Small intestine (tissue), 7 donors: Measurements from ENCODE around the gene VSIG10. TPM values are rescaled to one million over a fixed set of nuclear protein-coding genes. Genes with fewer than 3 reads are reported as not detected.

Experiments
- DNase-seq, 2 donors: peaks; one replicate each; pipeline versions ENCODE4 v3.0.0 to v3.0.0-alpha.2; 2013
- FAIRE-seq: peaks from 2 replicates; lab custom pipeline; 2012; peaks lifted over from hg19 to GRCh38; lab: Jason Lieb, UNC
- H3K27ac ChIP-seq, 3 donors: one replicate each; pipeline ENCODE4 v1.5.1; 2013; ENCODE audit warnings: low read length in 2 of 3, mild to moderate bottlenecking in 2 of 3, control low read depth in 1 of 3, inconsistent platforms in 1 of 3, low read depth in 1 of 3, moderate library complexity in 1 of 3
- H3K27me3 ChIP-seq, 3 donors: one replicate each; pipeline ENCODE4 v1.6.1; 2013; ENCODE audit warnings: low read length in 3 of 3, inconsistent platforms in 1 of 3; ENCODE audit not compliant: control insufficient read depth in 3 of 3, insufficient read depth in 3 of 3
- H3K36me3 ChIP-seq, 3 donors: one replicate each; pipeline ENCODE4 v1.6.1; 2013; ENCODE audit warnings: low read length in 3 of 3, inconsistent platforms in 1 of 3, low read depth in 1 of 3, mild to moderate bottlenecking in 1 of 3, moderate library complexity in 1 of 3; ENCODE audit not compliant: control insufficient read depth in 3 of 3, insufficient read depth in 2 of 3
- H3K4me1 ChIP-seq, 3 donors: one replicate each; pipeline ENCODE4 v1.6.1; 2013; ENCODE audit warnings: low read length in 2 of 3, inconsistent platforms in 1 of 3, low read depth in 1 of 3, mild to moderate bottlenecking in 1 of 3, moderate library complexity in 1 of 3; ENCODE audit not compliant: control insufficient read depth in 3 of 3, insufficient read depth in 2 of 3
- H3K4me3 ChIP-seq, 3 donors: one replicate each; pipeline ENCODE4 v1.5.1; 2013; ENCODE audit warnings: low read length in 3 of 3, control low read depth in 1 of 3, inconsistent platforms in 1 of 3, low read depth in 1 of 3, mild to moderate bottlenecking in 1 of 3, moderate library complexity in 1 of 3
- H3K9me3 ChIP-seq, 2 donors: one replicate each; pipeline ENCODE4 v1.6.1; 2013; ENCODE audit warnings: low read depth in 1 of 2, low read length in 1 of 2; ENCODE audit not compliant: control insufficient read depth in 2 of 2, insufficient read depth in 1 of 2
- WGBS, 3 donors: extraction: QIAGEN DNeasy Blood & Tissue Kit; methylation state at CpG; one replicate each; pipeline ENCODE4 v1.1.7; 2013; 5-methylcytosine and 5-hydroxymethylcytosine counted together
- polyA plus RNA-seq, 4 donors: library from polyadenylated mRNA; stranded (reverse) in 3 of 4; unstranded in 1 of 4; fragments of 200-250 nt in 3 of 4; fragments of 120-200 nt in 1 of 4; gene quantifications; one replicate each; pipeline versions ENCODE4 v1.2.1 to v1.2.3, GENCODE V29; 2013
- donor health status: healthy with polysubstance abuse.
- donor health status: control.
- donor health status: control.
- donor health status: Bipolar disorder and iron deficiency.
- donor health status: healthy.

Gene VSIG10
- polyA plus RNA-seq, 4 donors, result 30.6 to 89.7 (median 39.2) TPM

DNA sequence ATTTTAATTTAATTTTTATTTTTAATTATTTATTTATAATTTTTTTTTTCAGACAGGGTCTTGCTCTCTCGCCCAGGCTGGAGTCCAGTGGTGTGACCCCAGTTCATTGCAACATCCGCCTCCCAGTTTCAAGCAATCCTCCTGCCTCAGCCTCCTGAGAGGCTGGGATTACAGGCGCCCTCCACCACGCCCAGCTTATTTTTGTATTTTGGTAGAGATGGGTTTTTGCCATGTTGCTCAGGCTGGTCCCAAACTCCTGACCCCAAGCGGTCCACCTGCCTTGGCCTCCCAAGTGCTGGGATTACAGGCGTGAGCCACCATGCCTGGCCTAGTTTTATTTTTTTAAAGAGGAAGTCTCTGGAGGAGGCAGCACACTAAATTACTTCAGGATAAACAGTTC, 18.5 kb upstream of the VSIG10 start:
- Histone ChIP-seq H3K36me3 (peaks cover 0 to 4% (median 0%) of the 10 kb centered on the region in 3 donors), H3K27me3 (no peaks in the 10 kb centered on the region), H3K4me3 (no peak overlapping the region), H3K27ac (no peak overlapping the region), H3K9me3 (no peaks in the 10 kb centered on the region), H3K4me1 (peaks cover 0 to 5% (median 3%) of the 10 kb centered on the region in 3 donors)
- FAIRE-seq (no peak), DNase-seq (no peak)
- WGBS, 3 donors, result 88 to 97% (median 93%) methylated on average over 6 of the region's 6 CpGs

DNA sequence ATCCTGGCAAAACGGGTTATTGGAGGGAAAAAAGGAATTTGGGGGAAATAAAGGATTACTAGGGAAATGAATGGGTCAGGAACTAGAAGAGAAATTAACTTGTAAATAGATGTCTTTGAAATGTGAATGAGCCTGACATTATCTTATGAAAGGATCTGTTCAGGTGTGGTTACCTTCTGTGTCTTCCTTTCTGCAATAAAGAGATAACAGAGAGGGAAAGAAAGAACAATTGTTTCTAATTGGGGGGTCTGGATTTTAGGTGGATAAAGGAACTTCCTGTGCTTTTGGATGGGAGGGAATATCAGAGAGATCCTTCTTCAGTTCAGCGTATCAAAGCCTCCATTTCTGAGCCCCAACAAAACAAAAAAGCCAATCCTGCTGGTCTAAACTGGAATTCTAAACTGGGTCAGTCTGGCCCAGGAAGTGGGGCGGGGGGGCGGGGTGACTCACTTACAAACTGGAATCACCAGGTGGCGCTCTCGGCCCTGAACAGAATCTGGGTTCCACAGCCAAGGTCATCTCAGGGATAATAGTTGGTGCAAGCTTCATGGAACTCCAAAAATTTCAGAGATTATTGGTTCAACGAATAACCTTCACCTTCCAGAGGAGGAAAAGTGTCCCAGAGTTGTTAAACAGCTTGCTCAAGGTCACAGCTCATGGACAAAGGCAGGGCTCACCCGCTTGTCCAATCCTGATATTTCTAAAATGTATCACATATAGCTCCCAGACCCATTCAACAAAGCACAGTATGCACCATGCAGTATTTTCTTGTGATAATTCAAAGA, 17.0 kb upstream of the VSIG10 start:
- Histone ChIP-seq H3K27me3 (no peaks in the 10 kb centered on the region), H3K4me3 (no peak overlapping the region), H3K36me3 (peaks cover 0 to 4% (median 0%) of the 10 kb centered on the region in 3 donors), H3K4me1 (peaks cover 0 to 5% (median 0%) of the 10 kb centered on the region in 3 donors), H3K27ac (peak overlapping the region in 2 of 3 donors; percentile 23 to 65), H3K9me3 (no peaks in the 10 kb centered on the region)
- FAIRE-seq, result no peak
- 21 to 25% (median 21%) methylated on average over 8 of the region's 8 CpGs for WGBS, 3 donors
- peak; percentile 79 to 80 for DNase-seq

DNA sequence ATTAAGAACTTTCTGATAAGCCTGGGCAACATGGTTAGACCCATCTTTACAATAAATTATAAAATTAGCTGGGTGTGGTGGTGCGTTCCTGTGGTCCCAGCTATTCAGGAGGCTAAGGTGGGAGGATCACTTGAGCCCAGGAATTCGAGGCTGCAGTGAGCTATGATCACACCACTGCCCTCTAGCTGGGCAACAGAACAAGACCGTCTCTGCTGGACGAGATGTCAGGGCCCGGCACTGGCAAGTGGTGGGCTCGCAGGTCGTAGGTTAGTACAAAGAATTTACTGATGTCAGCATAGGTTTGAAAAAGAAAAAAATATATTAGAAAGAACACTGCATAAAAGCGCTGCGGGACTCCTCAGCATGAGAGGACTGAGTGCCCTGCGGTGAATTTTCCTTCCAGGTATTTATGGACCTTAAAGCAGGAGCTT, 15.7 kb upstream of the VSIG10 start:
- 85 to 97% (median 92%) methylated on average over 10 of the region's 10 CpGs for WGBS, 3 donors
- Histone ChIP-seq H3K4me1 (peaks cover 0 to 5% (median 0%) of the 10 kb centered on the region in 3 donors), H3K4me3 (no peak overlapping the region), H3K27me3 (no peaks in the 10 kb centered on the region), H3K27ac (no peak overlapping the region), H3K36me3 (peaks cover 0 to 2% (median 0%) of the 10 kb centered on the region in 3 donors), H3K9me3 (peaks cover 0 to 4% of the 10 kb centered on the region in 2 donors)
- DNase-seq (no peak), FAIRE-seq (no peak)

DNA sequence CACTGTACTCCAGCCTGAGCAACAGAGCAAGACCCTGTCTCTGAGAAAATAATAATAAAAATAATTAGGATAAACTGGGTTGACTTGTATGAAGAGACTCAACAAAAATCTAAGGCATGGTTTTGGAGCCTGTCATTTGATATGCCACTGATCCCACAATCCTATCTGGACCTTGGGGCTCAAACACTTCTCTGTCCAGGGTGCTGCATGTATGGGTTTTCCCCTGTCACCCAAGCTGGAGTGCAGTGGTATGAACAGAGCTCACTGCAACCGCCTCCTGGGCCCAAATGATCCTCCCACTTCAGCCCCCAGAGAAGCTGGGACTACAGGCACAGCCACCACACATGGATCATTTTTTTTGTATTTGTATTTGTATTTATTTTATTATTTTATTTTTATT, 5.3 kb upstream of the VSIG10 start:
- H3K4me1 ChIP-seq, result peaks cover 0 to 2% (median 0%) of the 10 kb centered on the region in 3 donors
- no peak overlapping the region for H3K27ac ChIP-seq
- DNase-seq, result no peak
- no peaks in the 10 kb centered on the region for H3K9me3 ChIP-seq
- FAIRE-seq, result no peak
- WGBS, 3 donors, result 88 to 94% (median 89%) methylated on average over 1 of the region's 1 CpG
- no peak overlapping the region for H3K4me3 ChIP-seq
- no peaks in the 10 kb centered on the region for H3K36me3 ChIP-seq
- no peaks in the 10 kb centered on the region for H3K27me3 ChIP-seq

DNA sequence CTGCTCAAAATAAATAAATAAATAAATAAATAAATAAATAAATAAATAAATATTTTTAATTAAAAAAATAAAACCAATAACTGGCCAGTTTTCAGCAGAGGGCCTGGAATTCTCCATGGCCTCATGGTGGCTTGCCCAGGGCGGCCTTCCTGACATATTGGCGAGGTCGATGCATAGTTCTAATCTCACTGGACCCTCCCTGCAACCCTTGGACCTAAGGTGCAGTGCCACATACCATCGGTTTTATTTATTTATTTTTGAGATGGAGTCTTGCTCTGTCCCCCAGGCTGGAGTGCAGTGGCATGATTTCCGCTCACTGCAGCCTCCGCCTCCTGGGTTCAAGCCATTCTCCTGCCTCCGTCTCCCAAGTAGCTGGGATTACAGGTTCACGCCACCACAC, 3.9 kb upstream of the VSIG10 start:
- 60 to 82% (median 73%) methylated on average over 8 of the region's 8 CpGs for whole genome bisulfite sequencing, 3 donors
- peak; percentile 36 to 86 for DNase-seq
- H3K27me3 ChIP-seq, result no peaks in the 10 kb centered on the region
- no peak for FAIRE-seq
- peak overlapping the region in 1 of 3 donors; percentile 52 for H3K27ac ChIP-seq
- no peak overlapping the region for H3K4me3 ChIP-seq
- peaks cover 0 to 2% (median under 1%) of the 10 kb centered on the region in 3 donors for H3K4me1 ChIP-seq
- H3K36me3 ChIP-seq, result no peaks in the 10 kb centered on the region
- no peaks in the 10 kb centered on the region for H3K9me3 ChIP-seq

DNA sequence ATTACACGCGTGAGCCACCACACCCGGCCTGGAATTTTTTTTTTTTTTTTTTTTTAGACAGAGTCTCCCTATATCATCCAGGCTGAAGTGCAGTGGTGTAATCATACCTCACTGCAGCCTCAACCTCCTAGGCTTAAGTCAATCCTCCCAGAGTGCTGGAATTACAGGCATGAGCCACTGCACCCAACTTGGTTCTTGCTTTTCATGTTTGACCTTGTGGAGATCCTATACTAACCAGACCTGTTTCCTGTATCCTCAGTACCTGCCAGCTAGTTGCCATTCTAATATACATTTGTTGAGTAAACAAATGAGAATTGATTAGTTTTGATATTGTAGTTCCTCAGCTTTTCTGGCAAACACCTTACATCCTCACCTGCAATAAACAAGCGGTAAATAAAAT, 3.2 kb upstream of the VSIG10 start:
- H3K27ac ChIP-seq, result peak overlapping the region in 1 of 3 donors; percentile 59
- H3K27me3 ChIP-seq, result no peaks in the 10 kb centered on the region
- no peak overlapping the region for H3K4me3 ChIP-seq
- H3K9me3 ChIP-seq, result no peaks in the 10 kb centered on the region
- peaks cover 0 to 3% (median 2%) of the 10 kb centered on the region in 3 donors for H3K4me1 ChIP-seq
- no peaks in the 10 kb centered on the region for H3K36me3 ChIP-seq
- WGBS, 3 donors, result 49 to 85% (median 77%) methylated on average over 4 of the region's 4 CpGs
- FAIRE-seq (no peak), DNase-seq (peak; percentile 9 to 45)

DNA sequence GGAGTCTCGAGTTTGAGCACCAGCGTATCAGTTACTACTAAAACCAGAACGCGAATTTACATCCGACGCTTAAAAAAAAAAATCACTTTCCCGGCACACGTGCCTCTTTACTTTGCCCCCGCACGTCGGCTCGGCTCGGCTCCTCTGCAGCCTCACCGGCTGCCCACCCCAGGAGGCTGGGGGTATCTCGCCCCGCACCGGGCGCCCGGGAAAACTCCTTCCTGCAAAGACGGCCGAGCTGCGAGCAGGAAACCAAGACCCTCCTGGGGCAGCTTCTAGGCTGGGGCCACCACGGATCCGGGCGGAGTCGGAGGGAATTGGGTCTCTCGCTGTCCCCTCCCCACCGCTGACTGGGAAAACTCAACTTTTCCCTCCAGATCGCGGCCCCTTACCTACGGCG, 610 bp downstream of the VSIG10 start:
- FAIRE-seq (no peak), DNase-seq (peak; percentile 43 to 64)
- peak overlapping the region; percentile 64 to 69 (median 64) for H3K4me3 ChIP-seq
- H3K9me3 ChIP-seq, result no peaks in the 10 kb centered on the region
- peaks cover 0 to 2% (median 0%) of the 10 kb centered on the region in 3 donors for H3K36me3 ChIP-seq
- peak overlapping the region; percentile 71 to 92 (median 86) for H3K27ac ChIP-seq
- peaks cover 0 to 15% (median 0%) of the 10 kb centered on the region in 3 donors for H3K4me1 ChIP-seq
- WGBS, 3 donors, result 0 to 1% (median 1%) methylated on average over 27 to 32 of the region's 32 CpGs
- H3K27me3 ChIP-seq, result no peaks in the 10 kb centered on the region

DNA sequence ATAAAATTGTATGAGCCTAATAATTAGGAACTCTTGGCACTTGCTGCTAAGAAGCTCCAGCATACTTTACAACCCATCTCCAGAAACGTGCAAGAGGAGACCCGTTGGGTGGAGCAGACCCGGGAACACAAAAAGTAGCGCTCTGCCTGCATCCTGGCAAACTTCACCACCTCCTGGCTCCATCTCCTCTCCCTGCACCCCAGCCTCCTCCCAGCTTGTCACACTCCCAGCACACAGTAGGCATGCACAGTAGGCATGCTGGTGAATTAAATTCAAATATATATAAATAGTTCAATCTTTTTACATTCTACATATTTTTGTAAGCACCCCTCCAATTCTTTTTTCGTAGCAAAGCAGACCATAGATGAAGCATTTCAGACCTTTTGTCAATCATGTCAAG, 1.2 kb downstream of the VSIG10 start:
- FAIRE-seq (no peak), DNase-seq (peak in 1 of 2 donors; percentile 11)
- Histone ChIP-seq H3K27me3 (no peaks in the 10 kb centered on the region), H3K9me3 (no peaks in the 10 kb centered on the region), H3K27ac (no peak overlapping the region), H3K4me1 (peaks cover 0 to 17% (median 3%) of the 10 kb centered on the region in 3 donors), H3K4me3 (peak overlapping the region in 2 of 3 donors; percentile 64 to 69), H3K36me3 (peaks cover 0 to 2% (median 0%) of the 10 kb centered on the region in 3 donors)
- 17 to 41% (median 29%) methylated on average over 5 of the region's 5 CpGs for WGBS, 3 donors
